PC-9 (cell line): ENCODE measurements around the gene FKBP1B. TPM values are rescaled to one million over a fixed set of nuclear protein-coding genes. Genes with fewer than 3 reads are reported as not detected.

Experiments used
- BruUV-seq: library from RNA; stranded (reverse); fragments of 400-500 nt; replicated peaks from 2 replicates; lab custom pipeline; 2021; lab: Mats Ljungman, UMichigan
- CTCF ChIA-PET: fragments of 300-600 bp; sonication (Branson Sonifier 250); formaldehyde crosslinking; loops from one replicate; lab custom pipeline; 2022; ENCODE audit warnings: antibody characterized with exemption; lab: Charles Lee
- POLR2A ChIA-PET: fragments of 300-600 bp; sonication (Branson Sonifier 250); formaldehyde crosslinking; loops from one replicate; lab custom pipeline; 2022; ENCODE audit warnings: antibody characterized with exemption; ENCODE audit not compliant: unreplicated experiment; lab: Charles Lee
- DNase-seq, 2 experiments: peaks; one replicate each; pipeline versions ENCODE4 v3.0.0 to v3.0.0-alpha.2; 2015 to 2022; ENCODE audit warnings: mixed read lengths in 1 of 2
- H2AFZ ChIP-seq: fragments of 200-600 bp; sonication (generic); 2 replicates; pipeline ENCODE4 v1.8.1; 2017; ENCODE audit warnings: antibody characterized with exemption
- H3F3A ChIP-seq: fragments of 200-600 bp; sonication (generic); 2 replicates; pipeline ENCODE4 v1.8.1; 2017; ENCODE audit warnings: antibody characterized with exemption, mild to moderate bottlenecking, low read depth; ENCODE audit not compliant: insufficient read depth
- H3K27ac ChIP-seq: fragments of 200-600 bp; sonication (generic); 2 replicates; pipeline ENCODE4 v1.6.1; 2016; ENCODE audit warnings: mixed run types
- H3K27me3 ChIP-seq: fragments of 200-600 bp; sonication (generic); 2 replicates; pipeline ENCODE4 v1.6.1; 2016; ENCODE audit warnings: low read depth, mixed run types; ENCODE audit not compliant: insufficient read depth
- H3K36me3 ChIP-seq: fragments of 200-600 bp; sonication (generic); 2 replicates; pipeline ENCODE4 v1.6.1; 2016; ENCODE audit warnings: low read depth, mixed run types
- H3K4me1 ChIP-seq: fragments of 200-600 bp; sonication (generic); replicated peaks from 2 replicates; pipeline ENCODE4 v1.6.1; 2016; ENCODE audit warnings: mixed run types; ENCODE audit not compliant: insufficient read depth
- H3K4me2 ChIP-seq: fragments of 200-600 bp; sonication (generic); 2 replicates; pipeline ENCODE4 v1.6.1; 2017; ENCODE audit warnings: mixed run types
- H3K4me3 ChIP-seq: fragments of 200-600 bp; sonication (generic); 2 replicates; pipeline ENCODE4 v1.6.1; 2016; ENCODE audit warnings: mixed run types
- H3K79me2 ChIP-seq: fragments of 200-600 bp; sonication (generic); 2 replicates; pipeline ENCODE4 v1.6.1; 2017; ENCODE audit warnings: low read depth, mixed run types
- H3K9me2 ChIP-seq: fragments of 200-600 bp; sonication (generic); 2 replicates; pipeline ENCODE4 v1.8.1; 2017; ENCODE audit warnings: mild to moderate bottlenecking; ENCODE audit not compliant: insufficient read depth
- H3K9me3 ChIP-seq: fragments of 200-600 bp; sonication (generic); 2 replicates; pipeline ENCODE4 v1.8.1; 2016; ENCODE audit warnings: low read depth; ENCODE audit not compliant: insufficient read depth
- H4K20me1 ChIP-seq: fragments of 200-600 bp; sonication (generic); 2 replicates; pipeline ENCODE4 v1.8.1; 2017; ENCODE audit not compliant: insufficient read depth
- CTCF ChIP-seq: fragments of 200-600 bp; sonication (generic); conservative IDR thresholded peaks from 2 replicates; pipeline ENCODE4 v1.6.1; 2017; ENCODE audit warnings: mixed run types, antibody characterized with exemption, mild to moderate bottlenecking, moderate library complexity
- EZH2 ChIP-seq: fragments of 200-600 bp; sonication (generic); IDR thresholded peaks from 2 replicates; pipeline ENCODE4 v1.8.0; 2017; ENCODE audit warnings: antibody characterized with exemption, low read depth
- intact Hi-C: fragments of 100-400 bp; cut with micrococcal nuclease; formaldehyde crosslinking; loops from one replicate; pipeline ENCODE4 v1.10.0; 2022; ENCODE audit not compliant: unreplicated experiment
- total RNA-seq: library from RNA; stranded (reverse); gene quantifications from 2 replicates; pipeline ENCODE4 v1.2.3, GENCODE V29; 2021

The FKBP1B gene
- total RNA-seq, 1 experiment from 2014 or later, result 4.5 TPM

DNA sequence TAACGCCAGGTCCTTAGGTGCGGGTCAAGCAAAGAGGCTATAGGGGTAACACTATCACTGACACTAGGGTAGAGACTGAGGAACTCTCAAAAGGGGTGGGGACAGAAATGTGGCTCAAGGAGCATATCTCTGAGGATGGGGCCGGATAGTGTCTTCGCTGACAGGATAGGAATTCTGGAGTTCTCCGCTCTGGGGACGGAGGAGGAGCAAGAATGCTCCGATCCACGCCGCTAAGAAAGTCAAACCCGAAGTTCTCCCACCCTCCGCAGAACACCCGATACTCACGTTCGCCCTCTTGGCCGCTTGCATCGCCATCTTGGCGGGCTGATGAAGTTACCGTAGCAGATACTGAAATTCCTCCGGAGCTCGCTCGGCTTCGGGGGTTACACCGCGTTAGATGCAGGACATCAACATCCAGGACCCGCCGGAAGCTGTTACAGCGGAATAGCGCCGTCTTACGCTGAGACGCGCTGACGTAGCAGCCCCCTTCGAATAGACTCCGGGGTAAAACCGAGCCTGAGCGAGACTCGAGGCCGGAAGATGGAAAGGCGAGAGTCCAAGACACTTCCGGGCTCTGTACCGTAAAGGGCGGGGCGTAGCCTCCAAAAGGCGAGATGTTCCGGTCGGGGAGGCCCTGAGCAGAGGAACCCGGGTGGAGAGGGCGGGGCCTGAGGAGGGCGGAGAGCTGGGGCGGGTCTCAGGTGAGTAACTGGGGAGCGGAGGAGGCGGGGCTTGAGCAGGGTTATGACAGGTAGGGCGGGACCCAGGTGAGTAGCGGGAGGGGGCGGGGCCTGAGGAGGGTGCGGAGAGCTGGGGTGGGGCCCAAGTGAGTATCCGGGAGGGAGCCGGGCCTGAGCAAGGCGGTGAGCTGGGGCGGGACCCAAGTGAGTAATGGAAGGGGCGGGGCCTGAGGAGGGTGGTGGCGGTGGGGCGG, 26.6 kb downstream of the FKBP1B start, which contains the start of gene SF3B6:
Gene SF3B6, minus strand, starts transcription at position 412 of the 934 bp plus-strand sequence. Its CDS starts 97 bp downstream, at position 315.
- Histone ChIP-seq H3K27ac (peak within 1 kb of the TSS; percentile 85), H3K36me3 (peaks cover 17% of the 10 kb centered on the region), H3K9me3 (no peaks in the 10 kb centered on the region), H3K4me3 (peak within 1 kb of the TSS; percentile 89), H3K79me2 (peaks cover 46% of the 10 kb centered on the region), H3K9me2 (no peaks in the 10 kb centered on the region), H3F3A (peaks cover 47% of the 10 kb centered on the region), H4K20me1 (peaks cover 25% of the 10 kb centered on the region), H3K4me2 (peak within 1 kb of the TSS; percentile 98), H3K4me1 (peaks cover 21% of the 10 kb centered on the region), H3K27me3 (no peaks in the 10 kb centered on the region), H2AFZ (peak within 1 kb of the TSS; percentile 94)
- ChIA-PET POLR2A (interaction anchor here (0.5 to 1.6 kb wide), 10 partner anchors 29 to 1381 kb away, joined by 3 to 60 read pairs (median 10); partner anchors contain the start of genes ATAD2B, FAM228B and WDCP), CTCF (interaction anchor here (0.5 to 1.4 kb wide), 6 partner anchors 26 to 414 kb away, joined by 3 to 9 read pairs (median 5); partner anchors contain the start of genes ATAD2B and WDCP)
- BruUV-seq, result TSS peak; percentile 66
- intact Hi-C loops, result loop anchor here (1.0 to 2.0 kb wide), 6 partner anchors 8 to 149 kb away; partner anchors contain the start of genes ATAD2B, FAM228B, PFN4 and TP53I3
- TF ChIP-seq CTCF, result no peak
- no peak for TF ChIP-seq EZH2
- DNase-seq, result peak; percentile 99 to 100

DNA sequence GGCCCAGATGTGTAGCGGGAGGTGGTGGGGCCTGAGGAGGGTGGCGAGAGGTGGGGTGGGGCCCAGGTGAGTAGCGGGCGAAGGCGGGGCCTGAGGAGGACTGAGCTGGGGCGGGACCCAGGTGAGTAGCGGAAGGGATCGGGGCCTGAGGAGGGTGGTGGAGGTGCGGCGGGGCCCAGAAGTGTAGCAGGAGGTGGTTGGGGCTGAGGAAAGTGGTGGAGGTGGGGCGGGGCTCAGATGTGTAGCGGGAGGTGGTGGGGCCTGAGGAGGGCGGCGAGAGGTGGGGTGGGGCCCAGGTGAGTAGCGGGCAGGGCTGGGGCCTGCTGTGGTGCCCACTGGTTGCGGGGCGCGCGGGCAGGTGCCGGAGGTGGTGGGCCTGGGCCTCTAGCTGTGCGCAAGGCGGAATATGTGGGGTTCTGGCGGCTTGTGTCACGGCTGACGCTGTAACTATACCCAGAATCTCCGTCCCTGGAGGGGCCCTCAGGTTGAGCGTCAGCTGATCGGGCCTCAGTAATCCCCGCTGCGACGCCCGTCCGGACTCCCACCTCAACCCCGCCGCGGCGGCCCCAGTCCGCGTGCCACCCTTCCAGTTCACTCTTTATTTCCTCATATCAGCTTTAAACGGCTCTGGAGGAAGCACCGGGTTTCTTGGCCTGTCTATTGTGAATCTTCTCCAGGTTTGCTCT, 27.5 kb downstream of the FKBP1B start:
- Histone ChIP-seq H3F3A (peaks cover 42% of the 10 kb centered on the region), H3K27ac (peak overlapping the region; percentile 71), H4K20me1 (peaks cover 17% of the 10 kb centered on the region), H3K27me3 (no peaks in the 10 kb centered on the region), H3K4me2 (peak overlapping the region; percentile 98), H2AFZ (peak overlapping the region; percentile 94), H3K36me3 (peaks cover 17% of the 10 kb centered on the region), H3K9me2 (no peaks in the 10 kb centered on the region), H3K4me3 (peak overlapping the region; percentile 89), H3K9me3 (no peaks in the 10 kb centered on the region), H3K79me2 (peaks cover 38% of the 10 kb centered on the region), H3K4me1 (peaks cover 21% of the 10 kb centered on the region)
- no TSS peak for BruUV-seq
- intact Hi-C loops, result loop anchor here (1.0 to 2.0 kb wide), 6 partner anchors 7 to 150 kb away; partner anchors contain the start of genes ATAD2B, FAM228B, PFN4 and TP53I3
- TF ChIP-seq CTCF (no peak), EZH2 (no peak)
- POLR2A ChIA-PET, result interaction anchor here (0.5 to 1.6 kb wide), 10 partner anchors 30 to 1382 kb away, joined by 3 to 60 read pairs (median 8); partner anchors contain the start of genes ATAD2B, FAM228B and WDCP
- DNase-seq, result peak in 1 of 2 experiments; percentile 97
- CTCF ChIA-PET, result interaction anchor here (0.5 to 1.4 kb wide), 7 partner anchors 26 to 413 kb away, joined by 3 to 9 read pairs (median 5); partner anchors contain the start of genes ATAD2B and WDCP
